ENCODE data around the gene JAML. TPM values are rescaled to one million over a fixed set of nuclear protein-coding genes. Genes with fewer than 3 reads are reported as not detected.
"Not testable (repeated sequence)": the region's sequence is repeated elsewhere in the genome, so short reads cannot be mapped to it uniquely, and the experiment has no call there.

JAML gene
- total RNA-seq, 1 donor from 2014 or later = 1.5 TPM

- Mint-ChIP-seq H3K4me1 (no peaks in the 10 kb centered on the region), H3K27ac (no peak overlapping the region), H3K36me3 (ENCODE audit: low read depth) (peaks cover 2% of the 10 kb centered on the region), H3K4me3 (no peak overlapping the region), H3K9me3 (peaks cover 4% of the 10 kb centered on the region), H3K27me3 (peaks cover 28% of the 10 kb centered on the region)
- intact Hi-C loops (cut with micrococcal nuclease) = no loop called here
- ChIA-PET CTCF (no interaction called here), POLR2A (no interaction called here)
- TF ChIP-seq CTCF (IDR thresholded peaks at IDR 0.05) = no peak
- ATAC-seq (ENCODE audit: low read depth) (no peak), DNase-seq (no peak)
Measured at GRCh38 chr11:118186346-118187107, 38.3 kb downstream of the JAML start.

GRCh38 chr11:118184784-118185579 is 39.8 kb downstream of the JAML start:
- Mint-ChIP-seq H3K4me3 (no peak overlapping the region), H3K27ac (no peak overlapping the region), H3K4me1 (no peaks in the 10 kb centered on the region), H3K36me3 (ENCODE audit: low read depth) (no peaks in the 10 kb centered on the region), H3K9me3 (no peaks in the 10 kb centered on the region), H3K27me3 (peaks cover 27% of the 10 kb centered on the region)
- ATAC-seq (ENCODE audit: low read depth) (no peak), DNase-seq (no peak)
- ChIA-PET CTCF (interaction anchor here (0.9 to 1.1 kb wide), 2 partner anchors 13 to 14 kb away, joined by 3 read pairs; no protein-coding TSS in a partner anchor), POLR2A (interaction anchor here (0.7 kb wide), 1 partner anchor 51 kb away, joined by 3 read pairs; no protein-coding TSS in a partner anchor)
- no peak for TF ChIP-seq CTCF (IDR thresholded peaks at IDR 0.05)
- intact Hi-C loops (cut with micrococcal nuclease) = no loop called here

GRCh38 chr11:118183691-118184090 is 41.1 kb downstream of the JAML start:
- H3K4me1 Mint-ChIP-seq; H3K36me3 Mint-ChIP-seq (ENCODE audit: low read depth); DNase-seq; H3K27ac Mint-ChIP-seq; H3K4me3 Mint-ChIP-seq; intact Hi-C loops (cut with micrococcal nuclease); ATAC-seq (ENCODE audit: low read depth); CTCF ChIA-PET; H3K9me3 Mint-ChIP-seq: not testable (repeated sequence)
- H3K27me3 Mint-ChIP-seq = peaks cover 28% of the 10 kb centered on the region
- POLR2A ChIA-PET = interaction anchor here (0.6 kb wide), 1 partner anchor 364 kb away, joined by 4 read pairs; no protein-coding TSS in a partner anchor

- POLR2A ChIA-PET = no interaction called here
- H3K27me3 Mint-ChIP-seq = peaks cover 17% of the 10 kb centered on the region
- CTCF ChIA-PET = interaction anchor here (0.9 kb wide), 1 partner anchor 18 kb away, joined by 3 read pairs; no protein-coding TSS in a partner anchor
- no peak for DNase-seq
- intact Hi-C loops (cut with micrococcal nuclease) = no loop called here
- no peak for TF ChIP-seq CTCF (IDR thresholded peaks at IDR 0.05)
- H3K4me1 Mint-ChIP-seq = no peaks in the 10 kb centered on the region
- H3K9me3 Mint-ChIP-seq = no peaks in the 10 kb centered on the region
- no peak for ATAC-seq (ENCODE audit: low read depth)
- no peaks in the 10 kb centered on the region for H3K36me3 Mint-ChIP-seq (ENCODE audit: low read depth)
- H3K27ac Mint-ChIP-seq = no peak overlapping the region
- no peak overlapping the region for H3K4me3 Mint-ChIP-seq
Measured at GRCh38 chr11:118180300-118180703, 44.5 kb downstream of the JAML start.

- no peak for TF ChIP-seq CTCF (IDR thresholded peaks at IDR 0.05)
- H3K27ac Mint-ChIP-seq = no peak overlapping the region
- CTCF ChIA-PET = no interaction called here
- intact Hi-C loops (cut with micrococcal nuclease) = no loop called here
- ATAC-seq (ENCODE audit: low read depth) = no peak
- H3K4me1 Mint-ChIP-seq = no peaks in the 10 kb centered on the region
- no peaks in the 10 kb centered on the region for H3K36me3 Mint-ChIP-seq (ENCODE audit: low read depth)
- peaks cover 18% of the 10 kb centered on the region for H3K27me3 Mint-ChIP-seq
- no peaks in the 10 kb centered on the region for H3K9me3 Mint-ChIP-seq
- H3K4me3 Mint-ChIP-seq = no peak overlapping the region
- DNase-seq = no peak
- POLR2A ChIA-PET = no interaction called here
Measured at GRCh38 chr11:118176778-118177134, 48.1 kb downstream of the JAML start.
